Transverse colon (tissue), 4 donors: Measurements from ENCODE around the gene CFI. TPM values are rescaled to one million over a fixed set of nuclear protein-coding genes. Genes with fewer than 3 reads are reported as not detected.

Experiments
- DNase-seq: peaks from one replicate; pipeline ENCODE4 v3.0.0-alpha.2; 2019
- H3K27ac ChIP-seq, 4 donors: fragments of 200-600 bp; sonication (generic); 2 replicates each; pipeline ENCODE4 v1.5.1; 2016 to 2018; ENCODE audit warnings: inconsistent platforms in 4 of 4
- H3K27me3 ChIP-seq: fragments of 200-600 bp; sonication (generic); 2 replicates; pipeline ENCODE4 v1.5.1; 2017; ENCODE audit warnings: inconsistent platforms
- H3K36me3 ChIP-seq, 4 donors: fragments of 200-600 bp; sonication (generic); 2 replicates each; pipeline ENCODE4 v1.5.1; 2017 to 2019; ENCODE audit warnings: inconsistent platforms in 4 of 4
- H3K4me1 ChIP-seq, 4 donors: fragments of 200-600 bp; sonication (generic); 2 replicates each; pipeline ENCODE4 v1.5.1; 2017 to 2020; ENCODE audit warnings: inconsistent platforms in 4 of 4
- H3K4me3 ChIP-seq, 4 donors: fragments of 200-600 bp; sonication (generic); 1 replicate in 1 of 4; 2 replicates in 3 of 4; pipeline versions ENCODE4 v1.5.1 to v1.6.1; 2017 to 2019; ENCODE audit warnings: inconsistent platforms in 4 of 4
- H3K9me3 ChIP-seq, 2 donors: fragments of 200-600 bp; sonication (generic); 2 replicates each; pipeline ENCODE4 v1.5.1; 2017 to 2019; ENCODE audit warnings: inconsistent platforms in 2 of 2
- CTCF ChIP-seq, 5 experiments: fragments of 200-600 bp in 3 of 5; fragments of 450-650 bp in 2 of 5; sonication (generic) in 3 of 5; IDR thresholded peaks; 1 replicate in 2 of 5; 2 replicates in 3 of 5; pipeline ENCODE4 v1.5.1; 2016 to 2017; ENCODE audit warnings: antibody characterized with exemption in 5 of 5, inconsistent platforms in 3 of 5, mild to moderate bottlenecking in 2 of 5, moderate library complexity in 1 of 5
- EP300 ChIP-seq: sonication (generic); formaldehyde crosslinking; IDR thresholded peaks from one replicate; pipeline ENCODE4 v1.6.1; 2017; ENCODE audit warnings: antibody characterized with exemption, low read depth
- POLR2A ChIP-seq: fragments of 450-650 bp; IDR thresholded peaks from one replicate; pipeline ENCODE4 v1.6.1; 2016; ENCODE audit warnings: antibody characterized with exemption, mild to moderate bottlenecking, moderate library complexity
- POLR2AphosphoS5 ChIP-seq, 3 donors: sonication (generic); formaldehyde crosslinking; IDR thresholded peaks; one replicate each; pipeline ENCODE4 v1.6.1; 2016; ENCODE audit warnings: antibody characterized with exemption in 3 of 3
- WGBS, 2 donors: methylation state at CpG; one replicate each; pipeline ENCODE4 v1.1.5; 2018; ENCODE audit warnings: low coverage in 1 of 2; 5-methylcytosine and 5-hydroxymethylcytosine counted together
- in situ Hi-C, 4 donors: fragments of 200-750 bp; cut with MboI; loops; one replicate each; pipeline versions ENCODE4 v1.15.0 to v1.15.1; 2017; ENCODE audit warnings: low sequenced_read_pairs in 3 of 4, low pct_ligation_motif_present in 1 of 4, low pct_unique_long_range_greater_than_20kb in 1 of 4
- intact Hi-C: fragments of 100-400 bp; cut with DNase I; formaldehyde crosslinking; loops from one replicate; pipeline ENCODE4 v1.15.1; 2023; ENCODE audit warnings: low total_unique reads
- total RNA-seq, 4 donors: library from RNA; depleted of rRNA; stranded (reverse); fragments of >200 nt; gene quantifications; one replicate each; pipeline ENCODE4 v1.1.0, GENCODE V29; 2016

Gene CFI
- total RNA-seq, 4 donors from 2014 or later = 1.9 to 5.6 (median 4.1) TPM; not detected in 1

- intact Hi-C loops = no loop called here
- H3K27ac ChIP-seq = no peak overlapping the region
- no peaks in the 10 kb centered on the region for H3K4me1 ChIP-seq
- no peak for DNase-seq
- TF ChIP-seq POLR2AphosphoS5 (IDR thresholded peaks at IDR 0.05) = no peak
- no peak for TF ChIP-seq CTCF (IDR thresholded peaks at IDR 0.05)
- TF ChIP-seq POLR2A = no peak
- TF ChIP-seq EP300 = no peak
- in situ Hi-C loops = no loop called here
- no peaks in the 10 kb centered on the region for H3K27me3 ChIP-seq
- 88 to 93% methylated on average over 2 to 4 of the region's 4 CpGs for WGBS, 2 donors
- no peaks in the 10 kb centered on the region for H3K9me3 ChIP-seq
- no peaks in the 10 kb centered on the region for H3K36me3 ChIP-seq
- H3K4me3 ChIP-seq = no peak overlapping the region
Measured at GRCh38 chr4:109750652-109751244, 51.1 kb downstream of the CFI start.

DNA sequence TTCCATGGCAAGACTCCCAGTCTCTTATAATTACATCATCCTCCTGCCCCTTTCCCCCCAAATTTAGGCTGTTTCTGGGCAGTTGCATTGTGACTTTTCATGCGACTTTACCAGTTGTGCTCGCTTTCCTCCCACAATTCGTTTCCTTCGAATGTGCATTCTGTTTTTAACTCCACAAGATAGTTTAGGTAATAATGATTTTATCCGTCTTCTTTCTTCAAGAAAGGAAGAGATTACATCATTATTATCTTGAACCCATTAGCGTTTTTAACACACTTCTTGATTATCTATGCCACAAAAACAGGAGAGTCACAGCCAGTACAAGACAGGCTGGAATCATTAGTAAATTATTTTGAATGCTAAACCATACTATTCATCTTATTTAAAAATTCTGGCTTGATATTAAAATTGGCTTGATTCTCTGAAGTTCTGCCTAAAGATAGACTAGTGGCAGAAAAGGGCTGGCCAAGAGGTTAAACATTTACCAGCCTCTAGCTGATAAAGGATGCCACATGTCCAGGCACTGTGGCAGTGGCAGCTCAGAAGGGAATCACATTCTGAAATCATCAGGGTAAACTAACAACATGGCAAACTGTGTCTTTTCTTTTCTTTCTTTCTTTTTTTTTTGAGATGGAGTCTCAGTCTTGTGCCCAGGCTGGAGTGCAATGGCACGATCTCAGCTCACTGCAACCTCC lies 52.3 kb downstream of the CFI start:
- in situ Hi-C loops = no loop called here
- intact Hi-C loops = no loop called here
- WGBS, 2 donors = 78 to 93% methylated on average over 6 to 7 of the region's 7 CpGs

DNA sequence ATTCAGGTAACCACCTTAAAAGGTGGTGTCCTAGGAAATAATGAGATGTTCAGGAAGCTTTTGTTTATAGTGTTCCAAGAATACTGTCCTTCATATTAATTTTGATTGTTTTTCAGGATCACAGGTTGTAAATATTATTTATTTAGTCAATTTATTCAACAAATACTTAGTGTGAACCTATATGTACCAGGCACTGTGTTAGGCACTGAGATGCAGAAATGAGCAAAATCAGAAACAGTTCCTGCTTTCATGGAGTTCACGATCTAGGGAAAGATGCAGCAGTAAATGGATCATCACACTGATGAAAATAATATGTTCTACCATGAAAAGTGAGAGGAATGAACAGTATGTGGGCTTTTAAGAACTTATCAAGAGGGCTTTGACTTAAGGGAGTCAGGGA lies 53.7 kb downstream of the CFI start:
- intact Hi-C loops (no loop called here), in situ Hi-C loops (no loop called here)
- no peak overlapping the region for H3K4me3 ChIP-seq
- H3K4me1 ChIP-seq = no peaks in the 10 kb centered on the region
- WGBS, 2 donors = 81 to 86% methylated on average over 1 of the region's 1 CpG
- no peak for DNase-seq
- H3K36me3 ChIP-seq = no peaks in the 10 kb centered on the region
- H3K27ac ChIP-seq = no peak overlapping the region
- TF ChIP-seq POLR2AphosphoS5 (IDR thresholded peaks at IDR 0.05) = no peak
- TF ChIP-seq EP300 = no peak
- TF ChIP-seq POLR2A = no peak
- TF ChIP-seq CTCF (IDR thresholded peaks at IDR 0.05) = no peak
- H3K27me3 ChIP-seq = no peaks in the 10 kb centered on the region
- H3K9me3 ChIP-seq = no peaks in the 10 kb centered on the region

More for the DNA sequence above, 52.3 kb downstream of the CFI start:
- no peaks in the 10 kb centered on the region for H3K27me3 ChIP-seq
- DNase-seq = no peak
- TF ChIP-seq POLR2A (no peak), EP300 (no peak), CTCF (IDR thresholded peaks at IDR 0.05) (no peak), POLR2AphosphoS5 (IDR thresholded peaks at IDR 0.05) (no peak)
- no peaks in the 10 kb centered on the region for H3K9me3 ChIP-seq
- H3K4me1 ChIP-seq = no peaks in the 10 kb centered on the region
- H3K27ac ChIP-seq = no peak overlapping the region
- H3K36me3 ChIP-seq = no peaks in the 10 kb centered on the region
- no peak overlapping the region for H3K4me3 ChIP-seq

- Histone ChIP-seq H3K27ac (no peak overlapping the region), H3K4me1 (no peaks in the 10 kb centered on the region), H3K9me3 (no peaks in the 10 kb centered on the region), H3K36me3 (no peaks in the 10 kb centered on the region), H3K27me3 (no peaks in the 10 kb centered on the region), H3K4me3 (no peak overlapping the region)
- intact Hi-C loops (no loop called here), in situ Hi-C loops (no loop called here)
- 39 to 60% methylated on average over 2 of the region's 2 CpGs for WGBS, 2 donors
- no peak for TF ChIP-seq EP300
- TF ChIP-seq POLR2AphosphoS5 (IDR thresholded peaks at IDR 0.05) = no peak
- no peak for TF ChIP-seq CTCF (IDR thresholded peaks at IDR 0.05)
- no peak for TF ChIP-seq POLR2A
- DNase-seq = no peak
Measured at GRCh38 chr4:109746728-109747127, 55.1 kb downstream of the CFI start.
